SH-SY5Y (cell line): ENCODE measurements around the gene SH3GL3.

Source experiments
- GATA2 ChIP-seq: IDR thresholded peaks from 2 replicates; pipeline ENCODE4 v1.6.1; 2011; ENCODE audit warnings: mild to moderate bottlenecking, low read depth, low read length
- GATA3 ChIP-seq: IDR thresholded peaks from 2 replicates; pipeline ENCODE4 v1.6.1; 2011; ENCODE audit warnings: low read depth, mild to moderate bottlenecking, low read length, moderate library complexity

- no peak for TF ChIP-seq GATA2
- no peak for TF ChIP-seq GATA3
These were observed 43.0 kb upstream of the SH3GL3 start for GRCh38 chr15:83404121-83404520.
